ENCODE results near the gene ZNF438. TPM values are rescaled to one million over a fixed set of nuclear protein-coding genes. Genes with fewer than 3 reads are reported as not detected.

The ZNF438 gene
- total RNA-seq, 1 experiment from 2014 or later: 0.83 TPM

GRCh38 chr10:31018962-31019361 is 12.7 kb downstream of the ZNF438 start:
- H3K4me1 ChIP-seq (ENCODE audit: insufficient read depth, low read length): peaks cover 3% of the 10 kb centered on the region; the same call in 1 of the 2 replicates
- Mint-ChIP-seq H3K4me1 (peaks cover 22 to 25% of the 10 kb centered on the region in 2 experiments), H3K27ac (peak overlapping the region in 1 of 3 experiments; percentile 59; a peak in 2 of 7 replicates), H3K9me3 (no peaks in the 10 kb centered on the region), H3K27me3 (ENCODE audit: low read depth) (no peaks in the 10 kb centered on the region; the same call in 1 of the 2 replicates), H3K4me3 (no peak overlapping the region), H3K36me3 (ENCODE audit: insufficient read depth in 1 of 3, low read depth in 3 of 3) (no peaks in the 10 kb centered on the region)
- no peak overlapping the region for H3K14ac ChIP-seq (ENCODE audit: insufficient read depth, low read length)
- no peaks in the 10 kb centered on the region; the same call in 1 of the 2 replicates for H3K79me2 ChIP-seq (ENCODE audit: insufficient read depth, low read length)
- H3K27me3 ChIP-seq (ENCODE audit: insufficient read depth, low read length): no peaks in the 10 kb centered on the region
- no peaks in the 10 kb centered on the region for H3K9me3 ChIP-seq (ENCODE audit: control insufficient read depth, low read depth, low read length)
- H3K27ac ChIP-seq (ENCODE audit: insufficient read length, low read depth, low read length): no peak overlapping the region
- H3K23me2 ChIP-seq (ENCODE audit: insufficient read length, low read depth, low read length, poor library complexity, severe bottlenecking): no peaks in the 10 kb centered on the region
- no peak overlapping the region for H3T11ph ChIP-seq (ENCODE audit: low read length)
- no peak overlapping the region for H2AFZ ChIP-seq (ENCODE audit: low read length)
- H3K23ac ChIP-seq (ENCODE audit: insufficient read length, low read depth, low read length): no peak overlapping the region
- no peak overlapping the region for H4K8ac ChIP-seq (replicated peaks; ENCODE audit: insufficient read length, low read depth, low read length)
- H2BK120ac ChIP-seq (ENCODE audit: low read depth, low read length, poor library complexity, severe bottlenecking): no peak overlapping the region
- no peak overlapping the region for H3K4me2 ChIP-seq (ENCODE audit: insufficient read depth, insufficient read length, low read length)
- no peak overlapping the region for H3K56ac ChIP-seq (ENCODE audit: insufficient read length, low read depth, low read length)
- H4K20me1 ChIP-seq (ENCODE audit: control insufficient read depth, insufficient read depth, insufficient read length): no peaks in the 10 kb centered on the region
- H2BK15ac ChIP-seq (ENCODE audit: low read depth, low read length): no peak overlapping the region
- H2BK12ac ChIP-seq (ENCODE audit: insufficient read length, low read depth, low read length): no peak overlapping the region
- no peak for DNase-seq
- no peak overlapping the region for H3K9ac ChIP-seq (ENCODE audit: extremely low read depth, insufficient read length, low read length)
- no peak overlapping the region for H4K5ac ChIP-seq (ENCODE audit: insufficient read length, low read depth, low read length)
- TF ChIP-seq, protein P1, sequence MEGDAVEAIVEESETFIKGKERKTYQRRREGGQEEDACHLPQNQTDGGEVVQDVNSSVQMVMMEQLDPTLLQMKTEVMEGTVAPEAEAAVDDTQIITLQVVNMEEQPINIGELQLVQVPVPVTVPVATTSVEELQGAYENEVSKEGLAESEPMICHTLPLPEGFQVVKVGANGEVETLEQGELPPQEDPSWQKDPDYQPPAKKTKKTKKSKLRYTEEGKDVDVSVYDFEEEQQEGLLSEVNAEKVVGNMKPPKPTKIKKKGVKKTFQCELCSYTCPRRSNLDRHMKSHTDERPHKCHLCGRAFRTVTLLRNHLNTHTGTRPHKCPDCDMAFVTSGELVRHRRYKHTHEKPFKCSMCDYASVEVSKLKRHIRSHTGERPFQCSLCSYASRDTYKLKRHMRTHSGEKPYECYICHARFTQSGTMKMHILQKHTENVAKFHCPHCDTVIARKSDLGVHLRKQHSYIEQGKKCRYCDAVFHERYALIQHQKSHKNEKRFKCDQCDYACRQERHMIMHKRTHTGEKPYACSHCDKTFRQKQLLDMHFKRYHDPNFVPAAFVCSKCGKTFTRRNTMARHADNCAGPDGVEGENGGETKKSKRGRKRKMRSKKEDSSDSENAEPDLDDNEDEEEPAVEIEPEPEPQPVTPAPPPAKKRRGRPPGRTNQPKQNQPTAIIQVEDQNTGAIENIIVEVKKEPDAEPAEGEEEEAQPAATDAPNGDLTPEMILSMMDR (conservative IDR thresholded peaks at IDR 0.05): no peak
- WGBS (ENCODE audit: extremely low coverage, insufficient read length, low lambda C conversion rate): no CpG with 5 or more reads among the region's 2 CpGs
- no peak overlapping the region for H3K4ac ChIP-seq (ENCODE audit: low read depth, low read length)
- no peak overlapping the region for H2AK5ac ChIP-seq (ENCODE audit: insufficient read length, low read length)
- H4K91ac ChIP-seq (ENCODE audit: insufficient read length, low read depth, low read length): no peak overlapping the region
- no peaks in the 10 kb centered on the region for H3K79me1 ChIP-seq (ENCODE audit: insufficient read depth, low read depth, low read length, poor library complexity, severe bottlenecking)
- no peak overlapping the region for H2BK20ac ChIP-seq (ENCODE audit: low read depth, low read length, poor library complexity, severe bottlenecking)
- no peak overlapping the region for H2BK5ac ChIP-seq (ENCODE audit: insufficient read length, low read length)
- no peak overlapping the region for H3K18ac ChIP-seq (ENCODE audit: insufficient read length, low read depth, low read length)
